SK-N-SH (cell line): ENCODE results near the gene DNAH7. TPM values are rescaled to one million over a fixed set of nuclear protein-coding genes. Genes with fewer than 3 reads are reported as not detected.

Experiments
- CTCF ChIA-PET: fragments of 300-600, 350-600 bp; formaldehyde crosslinking; extraction: SDS; loops from one replicate; lab custom pipeline; 2021; lab: Yijun Ruan, JAX
- POLR2A ChIA-PET: fragments of 350-600 bp; sonication (Branson Sonifier 250); formaldehyde crosslinking; extraction: SDS; loops from one replicate; lab custom pipeline; 2020; ENCODE audit warnings: antibody characterized with exemption, inconsistent platforms; lab: Yijun Ruan, JAX
- DNase-seq: peaks from one replicate; pipeline ENCODE4 v3.0.0; 2012
- H2AFZ ChIP-seq: fragments of 200-600 bp; sonication (generic); 2 replicates; pipeline ENCODE4 v1.8.1; 2016; ENCODE audit warnings: antibody characterized with exemption, mild to moderate bottlenecking, low read depth
- H3F3A ChIP-seq: fragments of 200-600 bp; sonication (generic); replicated peaks from 2 replicates; pipeline ENCODE3; 2016; ENCODE audit warnings: antibody characterized with exemption, mild to moderate bottlenecking; ENCODE audit not compliant: insufficient read depth
- H3K27ac ChIP-seq, 2 experiments: fragments of 200-500 bp in 1 of 2; fragments of 200-600 bp in 1 of 2; sonication (Bioruptor generic) in 1 of 2; sonication (generic), shearing (Covaris generic) in 1 of 2; 2 replicates each; pipeline versions ENCODE4 v1.5.1 to v1.6.1; 2014 to 2016; ENCODE audit warnings: low read depth in 2 of 2, inconsistent platforms in 1 of 2, low read length in 1 of 2, mild to moderate bottlenecking in 1 of 2, mixed read lengths in 1 of 2
- H3K27me3 ChIP-seq: fragments of 200-600 bp; sonication (generic), shearing (Covaris generic); 2 replicates; pipeline ENCODE4 v1.6.1; 2016; ENCODE audit warnings: mixed run types; ENCODE audit not compliant: insufficient read depth
- H3K36me3 ChIP-seq, 2 experiments: fragments of 200-500 bp in 1 of 2; fragments of 200-600 bp in 1 of 2; sonication (Bioruptor generic) in 1 of 2; sonication (generic) in 1 of 2; replicated peaks in 1 of 2; 2 replicates each; pipeline versions ENCODE3 to v1.5.1; 2014 to 2016; ENCODE audit warnings: low read length in 1 of 2, mild to moderate bottlenecking in 1 of 2; ENCODE audit not compliant: insufficient read depth in 2 of 2, control insufficient read depth in 1 of 2
- H3K4me1 ChIP-seq, 2 experiments: fragments of 200-500 bp in 1 of 2; fragments of 200-600 bp in 1 of 2; sonication (Bioruptor generic) in 1 of 2; sonication (generic), shearing (Covaris generic) in 1 of 2; 2 replicates each; pipeline versions ENCODE4 v1.5.1 to v1.6.1; 2014 to 2016; ENCODE audit warnings: low read depth in 1 of 2, low read length in 1 of 2, mixed run types in 1 of 2; ENCODE audit not compliant: insufficient read depth in 2 of 2, control insufficient read depth in 1 of 2
- H3K4me2 ChIP-seq: fragments of 200-600 bp; sonication (generic), shearing (Covaris generic); 2 replicates; pipeline ENCODE4 v1.6.1; 2017; ENCODE audit warnings: mixed run types
- H3K4me3 ChIP-seq, 2 experiments: fragments of 200-500 bp in 1 of 2; fragments of 200-600 bp in 1 of 2; sonication (Bioruptor generic) in 1 of 2; sonication (generic), shearing (Covaris generic) in 1 of 2; 2 replicates each; pipeline versions ENCODE4 v1.5.1 to v1.8.1; 2014 to 2016; ENCODE audit warnings: low read depth in 2 of 2, inconsistent platforms in 1 of 2, low read length in 1 of 2, mild to moderate bottlenecking in 1 of 2, mixed read lengths in 1 of 2, moderate library complexity in 1 of 2
- H3K79me2 ChIP-seq: fragments of 200-600 bp; sonication (generic); 2 replicates; pipeline ENCODE4 v1.8.1; 2017; ENCODE audit warnings: mild to moderate bottlenecking; ENCODE audit not compliant: insufficient read depth
- H3K9ac ChIP-seq: fragments of 200-600 bp; sonication (generic); 2 replicates; pipeline ENCODE4 v1.6.1; 2017; ENCODE audit warnings: mixed run types
- H3K9me2 ChIP-seq: fragments of 200-600 bp; sonication (generic); 2 replicates; pipeline ENCODE4 v1.6.1; 2017; ENCODE audit warnings: mixed run types
- H3K9me3 ChIP-seq: fragments of 200-600 bp; sonication (generic); 2 replicates; pipeline ENCODE4 v1.6.1; 2017; ENCODE audit warnings: mixed run types, mild to moderate bottlenecking, moderate library complexity
- H4K20me1 ChIP-seq: fragments of 200-600 bp; sonication (generic); 2 replicates; pipeline ENCODE4 v1.6.1; 2017; ENCODE audit warnings: mild to moderate bottlenecking, mixed run types; ENCODE audit not compliant: insufficient read depth
- CHD2 ChIP-seq: fragments of 150-350 bp; IDR thresholded peaks from 2 replicates; pipeline ENCODE4 v1.6.1; 2018; ENCODE audit warnings: low read length; ENCODE audit not compliant: partially characterized antibody
- CTCF ChIP-seq: fragments of 200-600 bp; sonication (generic); IDR thresholded peaks from 2 replicates; pipeline ENCODE4 v1.6.1; 2017; ENCODE audit warnings: antibody characterized with exemption, mild to moderate bottlenecking, moderate library complexity
- EP300 ChIP-seq, 2 experiments: IDR thresholded peaks; 2 replicates each; pipeline versions ENCODE4 v1.4.0 to v1.6.1; 2012; ENCODE audit warnings: borderline replicate concordance in 1 of 2, low read depth in 1 of 2, low read length in 1 of 2
- EZH2phosphoT487 ChIP-seq: fragments of 200-600 bp; sonication (generic); IDR thresholded peaks from 2 replicates; pipeline ENCODE4 v1.6.1; 2017; ENCODE audit warnings: low read depth, mixed run types, mild to moderate bottlenecking, antibody characterized with exemption, moderate library complexity, borderline replicate concordance
- FOSL2 ChIP-seq: IDR thresholded peaks from 2 replicates; pipeline ENCODE4 v1.4.0; 2012; ENCODE audit warnings: low read depth, mild to moderate bottlenecking, moderate library complexity, borderline replicate concordance
- GABPA ChIP-seq: IDR thresholded peaks from 2 replicates; pipeline ENCODE4 v1.4.0; 2012; ENCODE audit warnings: low read depth, mild to moderate bottlenecking
- GATA2 ChIP-seq: sonication (generic); formaldehyde crosslinking; IDR thresholded peaks from 2 replicates; pipeline ENCODE4 v1.5.0; 2020; ENCODE audit warnings: mild to moderate bottlenecking, missing genetic modification reagents
- NFIC ChIP-seq: IDR thresholded peaks from 2 replicates; pipeline ENCODE4 v1.4.0; 2012; ENCODE audit warnings: borderline replicate concordance
- PBX3 ChIP-seq: IDR thresholded peaks from 2 replicates; pipeline ENCODE4; 2012
- RAD21 ChIP-seq: IDR thresholded peaks from 2 replicates; pipeline ENCODE4 v1.6.1; 2012; ENCODE audit warnings: mild to moderate bottlenecking, low read length
- RCOR1 ChIP-seq: fragments of 150-350 bp; IDR thresholded peaks from 2 replicates; pipeline ENCODE4 v1.6.1; 2017; ENCODE audit warnings: antibody characterized with exemption, low read length
- RFX5 ChIP-seq: IDR thresholded peaks from 2 replicates; pipeline ENCODE4 v1.6.1; 2012; ENCODE audit warnings: mild to moderate bottlenecking, improper control_type of control experiment, low read length
- SMC3 ChIP-seq: IDR thresholded peaks from 2 replicates; pipeline ENCODE4 v1.6.1; 2012; ENCODE audit warnings: low read depth, low read length, improper control_type of control experiment
- TAF1 ChIP-seq: IDR thresholded peaks from 2 replicates; pipeline ENCODE4 v1.6.1; 2012; ENCODE audit warnings: low read depth, mild to moderate bottlenecking, low read length, moderate library complexity, borderline replicate concordance
- TCF12 ChIP-seq: IDR thresholded peaks from 2 replicates; pipeline ENCODE4 v1.4.0; 2012
- TEAD4 ChIP-seq: IDR thresholded peaks from 2 replicates; pipeline ENCODE4 v1.4.0; 2012; ENCODE audit warnings: mild to moderate bottlenecking, borderline replicate concordance; ENCODE audit not compliant: insufficient read depth
- WGBS: methylation state at CpG from one replicate; pipeline ENCODE4 v1.1.6; 2017; ENCODE audit warnings: low lambda C conversion rate; 5-methylcytosine and 5-hydroxymethylcytosine counted together
- polyA plus RNA-seq, 3 experiments: library from polyadenylated mRNA; depleted of rRNA; stranded (reverse); fragments of >200 nt; gene quantifications; 2 replicates each; pipeline ENCODE4 v1.2.3, GENCODE V29; 2012

DNAH7 gene
- polyA plus RNA-seq, 1 of the 3 experiments (the other 2 are of a cell fraction) = 1.2 TPM

DNA sequence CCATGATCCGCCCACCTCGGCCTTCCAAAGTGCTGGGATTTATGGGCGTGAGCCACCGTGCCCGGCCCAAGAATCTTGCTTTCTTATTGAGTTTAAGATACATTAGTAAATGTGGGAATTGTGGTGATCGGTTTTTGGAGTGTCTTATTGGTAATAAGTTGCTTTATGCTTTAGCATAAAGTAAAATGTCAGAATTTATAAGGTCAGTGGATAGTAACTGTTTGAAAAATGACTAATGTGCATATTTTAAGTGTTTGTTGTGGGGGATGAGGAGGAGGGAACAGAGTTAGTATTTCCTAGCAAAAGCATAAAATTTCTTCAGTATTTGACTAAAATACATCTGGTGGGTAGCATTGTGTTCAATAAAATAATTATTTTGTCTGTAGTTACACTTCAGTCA lies 334.2 kb downstream of the DNAH7 start:
- Histone ChIP-seq H3K4me1 (peaks cover 3 to 6% of the 10 kb centered on the region in 2 experiments; a peak in 2 of 4 replicates), H3K4me3 (no peak overlapping the region), H3K27ac (no peak overlapping the region), H2AFZ (no peak overlapping the region), H3K9me3 (no peaks in the 10 kb centered on the region), H3K9ac (no peak overlapping the region), H3K36me3 (peaks cover 19 to 21% of the 10 kb centered on the region in 2 experiments), H4K20me1 (no peaks in the 10 kb centered on the region), H3K9me2 (no peaks in the 10 kb centered on the region), H3F3A (peaks cover 16% of the 10 kb centered on the region), H3K4me2 (0 out of 2 replicates have a peak overlapping the region, but pooled peaks have one; percentile 12)
- WGBS = 94% methylated on average over 6 of the region's 6 CpGs
- TF ChIP-seq PBX3 (peak; percentile 23; the same call in 1 of the 2 replicates), RCOR1 (no peak)
- TF ChIP-seq, all 33 proteins: peak for 1
- Histone ChIP-seq H3K79me2 (no peaks in the 10 kb centered on the region), H3K27me3 (no peaks in the 10 kb centered on the region)
- DNase-seq = no peak
- ChIA-PET CTCF (no interaction called here), POLR2A (no interaction called here)

GRCh38 chr2:195733831-195734230 lies 334.8 kb downstream of the DNAH7 start:
- Histone ChIP-seq H3K9me2 (no peaks in the 10 kb centered on the region), H3F3A (peaks cover 16% of the 10 kb centered on the region), H4K20me1 (no peaks in the 10 kb centered on the region), H3K27ac (no peak overlapping the region), H3K27me3 (no peaks in the 10 kb centered on the region), H3K9me3 (no peaks in the 10 kb centered on the region), H3K79me2 (no peaks in the 10 kb centered on the region), H3K4me3 (no peak overlapping the region), H3K9ac (no peak overlapping the region), H2AFZ (no peak overlapping the region), H3K4me1 (peaks cover 3 to 6% of the 10 kb centered on the region in 2 experiments; a peak in 2 of 4 replicates), H3K4me2 (no peak overlapping the region), H3K36me3 (peaks cover 19 to 21% of the 10 kb centered on the region in 2 experiments)
- CTCF ChIA-PET = no interaction called here
- TF ChIP-seq SMC3 (no peak), RFX5 (no peak), TCF12 (no peak), TEAD4 (no peak), FOSL2 (no peak), EP300 (IDR thresholded peaks at IDR 0.05; ENCODE audit: borderline replicate concordance in 1 of 2, low read depth in 1 of 2, low read length in 1 of 2) (no peak), EZH2phosphoT487 (no peak), RAD21 (no peak), TAF1 (no peak)
- DNase-seq = no peak
- POLR2A ChIA-PET = no interaction called here

- Histone ChIP-seq H3K9me2 (no peaks in the 10 kb centered on the region), H3K4me2 (no peak overlapping the region), H3K9me3 (no peaks in the 10 kb centered on the region), H3K79me2 (no peaks in the 10 kb centered on the region), H4K20me1 (no peaks in the 10 kb centered on the region), H3K4me1 (peaks cover 3 to 6% of the 10 kb centered on the region in 2 experiments; a peak in 2 of 4 replicates), H2AFZ (no peak overlapping the region), H3K27me3 (no peaks in the 10 kb centered on the region), H3K9ac (no peak overlapping the region), H3K36me3 (peaks cover 24 to 26% of the 10 kb centered on the region in 2 experiments), H3F3A (peaks cover 13% of the 10 kb centered on the region), H3K4me3 (no peak overlapping the region), H3K27ac (no peak overlapping the region)
- TF ChIP-seq NFIC = no peak
- TF ChIP-seq CTCF = no peak
- no peak for TF ChIP-seq FOSL2
- TF ChIP-seq GATA2 (CRISPR knock-in tag) = no peak
- TF ChIP-seq GABPA = no peak
- TF ChIP-seq PBX3 = no peak
- no peak for TF ChIP-seq EZH2phosphoT487
- TF ChIP-seq CHD2 = no peak
- no peak for DNase-seq
- 100% methylated on average over 1 of the region's 1 CpG for WGBS
- ChIA-PET POLR2A (no interaction called here), CTCF (no interaction called here)
Measured at GRCh38 chr2:195732574-195732973, 336.1 kb downstream of the DNAH7 start.
